BE2C (cell line): Measurements from ENCODE around the gene PNMA8A.

Experiments used
- DNase-seq: peaks from one replicate; pipeline ENCODE4 v3.0.0-alpha.2; 2020
- H3K27me3 ChIP-seq: fragments of 250-450 bp; sonication (Bioruptor Pico); 2 replicates; pipeline ENCODE4 v1.5.1; 2020; ENCODE audit warnings: mild to moderate bottlenecking
- H3K36me3 ChIP-seq: fragments of 250-450 bp; sonication (Bioruptor Pico); 2 replicates; pipeline ENCODE4 v1.5.1; 2020; ENCODE audit warnings: mild to moderate bottlenecking
- H3K4me1 ChIP-seq: fragments of 250-450 bp; sonication (Bioruptor Pico); 2 replicates; pipeline ENCODE4 v1.5.1; 2020
- H3K4me3 ChIP-seq: 2 replicates; pipeline ENCODE4 v1.5.1; 2011; ENCODE audit warnings: low read depth, low read length
- H3K9me3 ChIP-seq: fragments of 250-450 bp; sonication (Bioruptor Pico); 2 replicates; pipeline ENCODE4 v1.5.1; 2020
- TF ChIP-seq, protein P1 (sequence below): IDR thresholded peaks from 2 replicates; pipeline ENCODE4 v1.5.1; 2012; ENCODE audit warnings: mild to moderate bottlenecking, low read depth, low read length

The PNMA8A gene

DNA sequence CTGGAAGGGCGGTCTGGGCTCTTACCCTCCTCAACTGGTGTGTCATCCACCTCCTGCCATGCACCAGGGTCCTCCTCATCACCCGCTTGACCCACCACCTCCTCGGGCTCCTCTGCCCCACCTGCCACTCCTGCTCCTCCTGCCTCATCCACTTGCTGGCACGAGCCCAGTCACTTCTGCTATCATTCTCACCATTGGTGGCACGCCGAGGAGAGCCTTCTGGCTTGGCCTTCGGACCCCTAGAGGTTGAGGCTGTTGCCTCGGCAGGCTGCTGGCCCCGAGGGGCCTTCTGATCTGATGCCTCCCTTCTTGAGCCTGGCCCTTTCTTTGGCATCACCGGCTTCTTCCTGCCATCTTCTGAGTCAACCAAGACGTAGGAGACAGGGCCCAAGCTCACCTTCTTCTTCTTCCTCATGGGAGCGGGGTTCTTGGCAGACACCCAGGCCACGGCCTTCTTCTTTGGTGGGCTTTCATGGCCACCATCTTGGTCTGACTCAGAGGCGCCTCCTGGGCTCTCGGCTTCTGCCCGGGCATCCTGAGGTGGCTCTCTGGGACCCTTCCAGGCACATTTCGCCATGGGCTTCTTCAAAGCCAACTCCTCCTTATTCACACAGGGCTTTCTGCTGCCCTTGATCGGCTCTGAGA, 1.7 kb downstream of the PNMA8A start:
- TF ChIP-seq, protein P1, sequence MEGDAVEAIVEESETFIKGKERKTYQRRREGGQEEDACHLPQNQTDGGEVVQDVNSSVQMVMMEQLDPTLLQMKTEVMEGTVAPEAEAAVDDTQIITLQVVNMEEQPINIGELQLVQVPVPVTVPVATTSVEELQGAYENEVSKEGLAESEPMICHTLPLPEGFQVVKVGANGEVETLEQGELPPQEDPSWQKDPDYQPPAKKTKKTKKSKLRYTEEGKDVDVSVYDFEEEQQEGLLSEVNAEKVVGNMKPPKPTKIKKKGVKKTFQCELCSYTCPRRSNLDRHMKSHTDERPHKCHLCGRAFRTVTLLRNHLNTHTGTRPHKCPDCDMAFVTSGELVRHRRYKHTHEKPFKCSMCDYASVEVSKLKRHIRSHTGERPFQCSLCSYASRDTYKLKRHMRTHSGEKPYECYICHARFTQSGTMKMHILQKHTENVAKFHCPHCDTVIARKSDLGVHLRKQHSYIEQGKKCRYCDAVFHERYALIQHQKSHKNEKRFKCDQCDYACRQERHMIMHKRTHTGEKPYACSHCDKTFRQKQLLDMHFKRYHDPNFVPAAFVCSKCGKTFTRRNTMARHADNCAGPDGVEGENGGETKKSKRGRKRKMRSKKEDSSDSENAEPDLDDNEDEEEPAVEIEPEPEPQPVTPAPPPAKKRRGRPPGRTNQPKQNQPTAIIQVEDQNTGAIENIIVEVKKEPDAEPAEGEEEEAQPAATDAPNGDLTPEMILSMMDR = no peak
- no peaks in the 10 kb centered on the region for H3K4me1 ChIP-seq
- no peak overlapping the region for H3K4me3 ChIP-seq
- no peaks in the 10 kb centered on the region for H3K27me3 ChIP-seq
- no peaks in the 10 kb centered on the region for H3K9me3 ChIP-seq
- no peak for DNase-seq
- no peaks in the 10 kb centered on the region; the same call in 1 of the 2 replicates for H3K36me3 ChIP-seq

DNA sequence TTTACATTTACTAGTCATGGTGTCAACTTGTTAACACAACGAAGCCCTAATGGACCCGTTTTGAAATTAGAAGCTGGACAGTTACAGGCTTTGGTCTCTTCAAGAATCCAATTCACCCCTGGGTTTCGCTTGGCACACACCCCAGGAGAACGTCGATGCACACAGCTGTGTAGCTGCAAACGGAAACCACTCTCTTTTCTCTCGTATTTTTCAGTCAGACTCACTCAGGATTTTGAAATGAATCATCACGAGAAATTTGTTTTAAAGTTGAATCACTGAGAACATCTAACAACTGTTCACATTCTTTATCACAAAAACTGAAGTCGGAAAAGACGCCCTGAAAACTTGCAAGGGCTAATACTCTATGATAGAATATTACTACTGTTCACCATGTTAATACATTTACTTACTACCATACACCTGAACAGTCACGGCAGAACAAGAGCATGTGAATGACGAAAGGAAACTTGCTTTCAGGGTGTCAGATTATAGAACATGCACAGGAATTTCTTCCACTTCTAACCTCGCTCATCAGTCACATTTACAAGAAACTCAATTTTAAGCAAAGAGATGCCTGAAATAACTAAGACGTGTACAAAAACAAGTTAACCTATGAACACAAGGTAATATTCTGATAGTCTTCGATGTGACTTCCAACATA, 4.7 kb downstream of the PNMA8A start:
- H3K36me3 ChIP-seq = no peaks in the 10 kb centered on the region; the same call in 1 of the 2 replicates
- TF ChIP-seq, protein P1 = no peak
- no peak overlapping the region for H3K4me3 ChIP-seq
- no peaks in the 10 kb centered on the region for H3K4me1 ChIP-seq
- no peak for DNase-seq
- no peaks in the 10 kb centered on the region for H3K9me3 ChIP-seq
- H3K27me3 ChIP-seq = no peaks in the 10 kb centered on the region

DNA sequence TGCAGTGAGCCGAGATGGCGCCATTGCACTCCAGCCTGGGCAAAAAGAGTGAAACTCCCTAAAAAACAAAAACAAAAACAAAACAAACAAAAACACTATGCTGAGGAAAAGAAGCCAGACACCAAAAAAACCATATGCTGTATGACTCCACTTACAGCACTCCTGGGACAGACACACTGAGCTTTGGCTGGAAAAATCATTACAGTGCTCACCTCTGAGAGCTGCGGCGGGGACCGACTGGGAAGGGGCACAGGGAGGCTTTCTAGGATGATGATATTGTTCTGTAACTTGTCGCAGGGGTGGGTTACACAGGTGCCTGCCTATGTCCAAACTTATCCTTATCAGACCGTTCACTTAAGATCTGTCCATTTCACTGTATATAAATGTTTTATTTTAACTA, 7.8 kb downstream of the PNMA8A start:
- H3K4me3 ChIP-seq = no peak overlapping the region
- no peaks in the 10 kb centered on the region; the same call in 1 of the 2 replicates for H3K36me3 ChIP-seq
- H3K27me3 ChIP-seq = no peaks in the 10 kb centered on the region
- DNase-seq = no peak
- no peaks in the 10 kb centered on the region for H3K4me1 ChIP-seq
- TF ChIP-seq, protein P1 = no peak
- no peaks in the 10 kb centered on the region for H3K9me3 ChIP-seq

DNA sequence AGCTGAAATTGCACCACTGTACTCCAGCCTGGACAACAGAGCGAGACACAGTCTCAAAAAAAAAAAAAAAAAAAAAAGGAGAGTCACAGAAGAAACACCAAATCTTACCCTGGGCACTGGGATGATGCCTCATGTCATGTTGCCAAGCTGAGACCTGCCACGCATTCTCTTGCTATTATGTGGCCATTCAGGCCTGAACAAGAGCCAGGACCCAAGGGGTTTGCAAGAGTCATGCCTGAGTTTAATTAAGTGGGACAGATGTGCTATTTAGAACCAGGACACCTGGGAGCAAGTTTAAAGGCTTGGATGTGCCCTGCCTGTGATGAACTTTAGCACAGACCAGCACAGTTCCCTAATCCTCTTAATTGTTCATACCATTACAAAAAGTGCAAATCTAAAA, 9.8 kb downstream of the PNMA8A start:
- TF ChIP-seq, protein P1 = no peak
- no peaks in the 10 kb centered on the region for H3K27me3 ChIP-seq
- no peak overlapping the region for H3K4me3 ChIP-seq
- no peaks in the 10 kb centered on the region for H3K9me3 ChIP-seq
- H3K4me1 ChIP-seq = no peaks in the 10 kb centered on the region
- no peak for DNase-seq
- H3K36me3 ChIP-seq = no peaks in the 10 kb centered on the region

DNA sequence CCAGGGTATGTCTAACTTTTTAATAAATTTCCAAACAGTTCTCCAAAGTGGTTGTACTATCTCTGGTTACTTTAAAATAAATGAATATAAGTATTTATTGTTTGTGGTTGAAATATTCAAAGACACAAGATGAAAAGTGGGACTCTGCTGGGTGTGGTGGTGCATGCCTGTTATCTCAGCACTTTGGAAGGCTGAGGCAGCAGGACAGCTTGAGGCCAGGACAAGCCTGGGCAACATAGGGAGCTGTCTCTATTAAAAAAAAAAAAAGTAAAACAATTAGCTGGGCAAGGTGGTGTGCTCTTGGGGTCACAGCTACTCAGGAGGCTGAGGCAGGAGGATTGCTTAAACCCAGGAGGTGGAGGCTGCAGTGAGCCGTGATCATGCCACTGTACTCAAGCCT, 10.4 kb downstream of the PNMA8A start:
- Histone ChIP-seq H3K9me3 (no peaks in the 10 kb centered on the region), H3K27me3 (no peaks in the 10 kb centered on the region), H3K4me1 (no peaks in the 10 kb centered on the region), H3K4me3 (no peak overlapping the region), H3K36me3 (no peaks in the 10 kb centered on the region)
- DNase-seq = no peak
- TF ChIP-seq, protein P1 = no peak

DNA sequence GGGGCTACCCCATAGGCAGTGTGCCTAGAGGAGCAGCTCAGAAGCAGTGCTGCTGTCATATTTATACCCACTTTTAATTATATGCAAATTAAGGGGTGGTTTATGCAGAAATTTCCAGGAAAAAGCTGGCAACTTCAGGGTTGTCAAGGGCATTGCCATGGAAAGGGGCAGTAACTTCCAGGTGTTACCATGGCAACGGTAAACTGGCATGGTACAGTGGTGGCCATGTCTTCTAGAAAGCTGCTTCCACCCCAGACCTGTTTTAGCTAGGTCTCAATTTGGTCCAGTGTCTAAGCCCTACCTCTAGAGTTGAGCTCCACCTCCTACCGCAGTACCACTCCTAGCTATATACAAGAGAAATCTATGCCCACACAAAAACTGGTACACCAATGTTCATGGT, 11.3 kb downstream of the PNMA8A start:
- H3K9me3 ChIP-seq = no peaks in the 10 kb centered on the region
- TF ChIP-seq, protein P1 = no peak
- no peaks in the 10 kb centered on the region for H3K27me3 ChIP-seq
- H3K4me1 ChIP-seq = no peaks in the 10 kb centered on the region
- H3K4me3 ChIP-seq = no peak overlapping the region
- DNase-seq = no peak
- no peaks in the 10 kb centered on the region for H3K36me3 ChIP-seq
